Measurements from ENCODE around the gene NRARP.

DNA sequence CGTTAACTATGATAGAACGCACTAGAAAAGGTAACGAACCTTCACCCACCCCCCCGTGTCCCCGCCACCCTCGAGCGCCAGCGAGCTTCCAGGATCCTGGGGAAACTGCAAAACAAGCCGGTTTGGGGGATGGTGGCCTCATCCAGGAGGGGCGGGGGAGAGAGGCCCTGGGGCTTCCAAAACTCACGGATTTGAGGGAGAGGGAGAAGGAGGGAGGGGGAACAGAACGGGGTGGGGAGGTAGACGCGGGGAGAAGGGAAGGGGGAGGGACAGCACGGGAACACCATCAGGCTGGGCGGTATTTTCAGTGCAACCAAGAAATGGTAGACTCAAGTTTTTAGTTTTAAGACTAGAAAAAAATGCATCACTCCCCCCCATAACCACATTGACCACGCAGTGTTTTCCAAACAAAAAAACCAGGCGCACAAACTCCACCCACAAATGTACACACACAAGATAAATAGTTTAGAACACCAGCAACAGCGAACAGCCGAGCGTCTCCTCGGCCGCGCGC is 1.4 kb downstream of the NRARP start:
- TF ChIP-seq POLR2A (IDR thresholded peaks at IDR 0.05; ENCODE audit: low read depth, low read length) (0 out of 2 replicates have a peak, but pooled peaks have one; percentile 4), NRF1 (conservative IDR thresholded peaks at IDR 0.05; ENCODE audit: low read depth, low read length) (no peak), JUND (IDR thresholded peaks at IDR 0.05; ENCODE audit: low read depth, low read length) (no peak), RELA (IDR thresholded peaks at IDR 0.05; ENCODE audit: borderline replicate concordance, partially characterized antibody) (no peak)
- TF ChIP-seq, protein P1, sequence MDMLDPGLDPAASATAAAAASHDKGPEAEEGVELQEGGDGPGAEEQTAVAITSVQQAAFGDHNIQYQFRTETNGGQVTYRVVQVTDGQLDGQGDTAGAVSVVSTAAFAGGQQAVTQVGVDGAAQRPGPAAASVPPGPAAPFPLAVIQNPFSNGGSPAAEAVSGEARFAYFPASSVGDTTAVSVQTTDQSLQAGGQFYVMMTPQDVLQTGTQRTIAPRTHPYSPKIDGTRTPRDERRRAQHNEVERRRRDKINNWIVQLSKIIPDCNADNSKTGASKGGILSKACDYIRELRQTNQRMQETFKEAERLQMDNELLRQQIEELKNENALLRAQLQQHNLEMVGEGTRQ (IDR thresholded peaks at IDR 0.05; ENCODE audit: borderline replicate concordance, low read depth, low read length), result no peak

Data from GM12878 (cell line).